NOMO-1 treated with dmso at 0.1 percent for 144 hours (cell line): ENCODE measurements around the gene BTBD8.

Experiments
- DNase-seq: peaks from one replicate; lab custom pipeline; 2025; ENCODE audit not compliant: unreplicated experiment; lab: John Stamatoyannopoulos, UW

The BTBD8 gene

DNA sequence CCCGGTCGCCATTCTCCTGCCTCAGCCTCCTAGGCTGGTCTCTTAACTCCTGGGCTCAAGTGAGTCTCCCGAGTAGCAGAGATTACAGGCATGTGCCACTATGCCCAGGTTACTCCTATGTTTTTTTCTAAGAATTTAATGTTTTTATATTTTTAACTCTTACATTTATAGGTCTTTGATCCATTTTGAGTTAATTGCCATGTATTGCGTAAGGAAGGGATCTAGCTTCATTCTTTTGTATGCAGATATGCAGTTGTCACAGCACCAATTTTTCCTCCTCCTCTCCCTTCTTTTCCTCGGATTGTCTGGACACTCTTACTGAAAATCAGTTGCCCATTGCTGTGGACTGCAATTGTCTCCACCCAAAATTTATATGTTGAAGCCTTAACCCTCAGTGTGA is 11.5 kb downstream of the BTBD8 start:
- DNase-seq = no peak

DNA sequence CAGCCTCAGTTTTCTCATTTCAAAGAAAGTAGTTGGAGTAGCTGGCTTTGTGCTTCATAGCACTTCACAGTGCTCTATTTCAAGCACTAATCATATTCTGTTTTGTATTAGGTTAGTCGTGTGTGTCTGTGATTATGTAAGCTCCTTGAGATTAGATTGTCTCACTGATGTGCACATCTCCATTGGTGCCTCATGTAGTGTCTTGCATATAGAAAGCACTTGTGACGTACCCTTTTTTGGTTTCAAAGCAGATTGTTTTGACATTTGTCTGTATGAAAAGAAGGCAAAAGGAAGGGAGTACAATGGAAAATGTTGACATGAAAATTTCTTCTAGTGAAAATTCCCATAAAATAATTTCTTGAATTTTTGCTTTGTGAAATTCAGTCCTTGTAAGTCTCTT is 13.9 kb downstream of the BTBD8 start:
- DNase-seq = no peak

DNA sequence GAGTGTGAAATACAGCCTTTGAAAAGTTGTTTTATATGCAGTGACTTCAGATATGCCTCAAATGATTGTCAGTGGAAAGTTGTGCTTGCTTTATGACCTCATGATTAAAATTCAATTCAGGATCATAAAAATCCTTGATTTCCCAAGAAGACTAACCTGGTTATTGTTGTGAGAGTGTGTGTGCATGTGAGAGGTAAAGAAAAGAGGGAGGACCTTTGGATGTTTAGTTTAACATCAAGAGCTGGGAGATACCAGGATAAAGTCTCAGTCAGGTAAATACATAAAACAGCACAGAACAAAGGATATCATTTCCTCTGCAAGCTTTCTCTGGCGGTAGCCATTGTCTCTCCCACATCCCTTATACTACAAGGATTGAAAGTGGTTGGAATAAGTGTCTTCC is 14.4 kb downstream of the BTBD8 start:
- no peak for DNase-seq

DNA sequence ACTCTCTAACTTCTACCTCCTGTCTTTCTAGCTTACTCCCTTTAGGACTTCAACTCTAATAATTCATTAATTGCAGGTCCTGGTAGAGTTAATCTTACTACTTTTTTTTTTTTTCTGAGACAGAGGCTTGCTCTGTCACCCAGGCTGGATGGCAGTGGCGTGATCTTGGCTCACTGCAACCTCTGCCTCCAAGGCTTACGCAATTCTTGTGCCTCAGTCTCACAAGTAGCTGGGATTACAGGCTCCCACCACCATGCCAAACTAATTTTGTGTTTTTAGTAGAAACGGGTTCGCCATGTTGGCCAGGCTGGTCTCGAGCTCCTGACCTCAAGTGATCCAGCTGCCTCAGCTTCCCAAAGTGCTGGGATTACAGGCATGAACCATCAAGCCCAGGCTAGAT is 15.7 kb downstream of the BTBD8 start:
- peak; percentile 15 for DNase-seq

DNA sequence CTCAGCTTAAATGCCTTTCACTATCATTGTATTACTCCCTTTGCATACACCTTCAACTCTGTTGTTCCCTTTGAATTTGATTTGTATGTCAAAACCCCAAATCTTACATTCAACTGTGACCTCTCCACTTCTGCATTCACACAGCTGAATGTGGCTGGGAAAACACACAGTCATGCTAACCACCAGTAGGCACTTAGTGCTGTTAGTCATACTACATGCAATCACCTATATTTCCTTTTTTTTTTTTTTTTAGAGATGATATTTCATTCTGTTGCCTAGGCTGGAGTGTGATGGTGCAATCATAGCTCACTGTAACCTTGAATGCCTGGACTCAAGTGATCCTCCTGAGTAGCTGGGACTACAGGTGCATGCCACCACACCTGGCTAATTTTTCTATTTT is 16.2 kb downstream of the BTBD8 start:
- peak; percentile 75 for DNase-seq

DNA sequence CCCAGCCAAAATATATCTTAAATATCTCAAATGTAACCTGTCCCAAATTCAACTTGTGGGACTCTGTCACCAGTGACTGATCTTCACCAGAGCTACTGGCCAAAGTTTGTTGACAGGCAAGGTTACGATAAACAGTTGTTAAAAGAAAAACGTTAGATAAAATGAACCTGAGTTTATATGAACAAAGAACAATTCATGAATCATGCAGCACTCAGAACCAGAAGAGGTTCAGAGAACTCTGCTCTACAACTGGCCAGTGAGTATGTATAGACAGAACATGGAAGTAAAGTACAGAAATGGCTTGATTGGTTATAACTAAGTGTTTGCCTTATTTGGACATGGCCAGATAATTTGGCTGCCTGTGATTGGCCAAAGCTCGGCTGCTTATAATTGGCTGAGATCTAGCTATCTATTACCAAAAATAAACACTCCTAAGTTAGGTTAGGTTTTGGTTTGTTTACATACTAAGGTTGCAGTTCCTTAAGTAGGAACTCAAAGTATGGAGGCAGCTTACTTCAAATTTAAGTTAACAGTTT is 25.5 kb downstream of the BTBD8 start:
- DNase-seq = no peak

DNA sequence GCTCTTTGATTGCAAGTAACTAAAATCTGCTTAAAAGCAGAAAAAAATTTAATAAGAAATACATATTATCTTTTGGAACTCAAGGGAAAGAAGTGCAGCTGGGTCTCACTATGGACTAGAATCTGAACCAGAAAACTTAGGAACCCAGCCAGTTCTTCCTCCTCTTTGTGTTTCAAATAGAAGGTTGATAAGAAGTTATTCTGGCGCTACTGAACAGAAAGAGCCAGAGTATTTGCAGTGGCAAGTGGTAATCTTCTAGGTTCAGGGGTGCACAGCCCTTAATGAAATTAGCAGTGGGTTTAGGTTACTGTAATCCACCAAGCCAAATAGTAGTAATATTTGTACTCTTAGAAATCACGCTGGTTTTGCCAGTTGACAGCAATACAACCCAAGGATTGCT is 28.5 kb downstream of the BTBD8 start:
- no peak for DNase-seq

DNA sequence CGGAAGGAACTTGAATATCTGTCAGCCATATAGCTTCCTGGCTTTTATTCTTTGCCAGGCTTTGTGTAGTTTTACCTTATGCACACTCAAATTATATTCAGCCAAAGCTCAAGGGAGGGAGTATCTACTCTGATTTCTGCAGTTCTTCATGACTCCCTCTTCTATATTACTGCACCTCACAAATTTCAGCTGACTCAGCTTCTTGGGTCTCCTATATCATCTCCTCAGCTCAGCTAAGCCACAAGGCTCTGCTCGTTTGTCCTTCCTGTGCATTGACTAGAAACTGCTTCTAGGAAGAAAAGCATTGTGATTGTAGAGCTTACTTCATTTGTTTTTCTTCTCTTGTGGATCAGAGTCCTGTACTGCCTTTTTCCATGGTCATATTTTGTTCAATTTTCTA is 37.4 kb downstream of the BTBD8 start:
- no peak for DNase-seq

DNA sequence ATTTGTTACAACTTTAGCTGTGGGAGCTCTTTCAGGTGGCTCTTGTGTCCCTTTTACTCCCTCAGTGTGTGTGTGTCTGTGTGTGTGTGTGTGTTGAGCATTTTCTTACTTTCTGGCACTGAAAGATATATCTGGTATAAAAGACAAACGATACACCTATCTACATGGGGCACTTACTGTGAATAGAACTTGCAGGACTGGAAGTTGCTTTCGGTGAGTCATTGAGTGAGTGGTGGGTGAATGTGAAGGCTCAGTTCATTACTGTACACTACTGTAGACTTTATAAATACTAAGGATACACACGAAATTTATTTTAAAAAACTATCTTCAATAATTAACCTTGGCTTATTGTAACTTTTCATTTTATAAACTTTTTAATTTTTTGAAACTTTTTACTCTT is 38.7 kb downstream of the BTBD8 start:
- DNase-seq = no peak

DNA sequence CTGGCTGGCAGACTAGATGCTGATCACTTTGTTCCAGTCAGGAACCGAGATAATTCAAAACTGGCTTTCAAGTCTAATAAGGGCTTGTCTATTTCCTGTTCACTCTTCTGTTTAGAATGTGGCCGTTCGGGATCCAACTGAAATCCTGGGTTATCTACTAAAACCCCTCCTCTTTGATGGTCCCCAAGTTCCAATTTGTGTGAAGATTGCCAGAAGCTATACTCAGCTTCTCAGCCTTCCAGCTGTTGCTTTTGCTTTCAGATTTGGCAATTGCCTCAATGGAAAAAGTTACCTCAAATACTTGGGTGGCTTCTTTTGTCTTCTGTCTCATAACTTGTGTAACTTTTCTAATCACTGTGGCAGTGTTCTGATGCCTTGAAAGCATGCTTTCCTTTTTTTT is 43.7 kb downstream of the BTBD8 start:
- DNase-seq = no peak

DNA sequence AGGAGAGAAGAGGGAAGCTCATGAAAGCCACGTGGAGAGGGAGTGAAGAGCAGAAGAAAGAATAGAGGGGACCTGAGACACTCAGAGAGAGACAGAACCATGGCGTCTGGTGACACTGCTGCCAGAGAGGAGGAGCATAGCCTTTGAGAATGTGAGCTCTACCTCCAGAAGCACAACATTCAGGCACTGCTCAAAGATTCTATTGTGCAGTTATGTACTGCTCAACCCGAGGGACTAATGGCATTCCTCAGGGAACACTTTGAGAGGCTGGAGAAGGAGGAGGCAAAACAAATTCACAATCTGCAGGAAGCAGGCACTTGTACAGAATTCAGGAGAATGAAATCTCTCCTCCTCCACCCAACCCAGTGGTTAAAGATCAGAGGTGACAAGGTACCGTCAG is 45.1 kb downstream of the BTBD8 start:
- DNase-seq = no peak

DNA sequence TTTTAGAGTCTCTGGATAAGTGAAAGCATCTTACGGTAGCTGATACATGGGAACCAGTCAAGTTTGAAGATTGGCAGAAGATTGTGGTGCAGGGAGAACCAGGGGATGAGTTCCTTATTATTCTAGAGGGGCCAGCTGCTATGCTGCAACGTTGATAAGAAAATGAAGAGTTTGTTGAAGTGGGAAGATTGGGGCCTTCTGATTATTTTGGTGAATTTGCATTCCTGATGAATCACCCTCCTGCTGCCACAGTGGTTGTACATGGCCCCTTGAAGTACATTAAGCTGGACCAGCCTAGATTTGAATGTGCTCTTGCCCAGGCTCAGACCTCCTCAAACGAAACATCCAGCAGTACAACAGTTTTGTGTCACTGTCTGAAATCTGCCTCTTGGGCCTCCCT is 45.9 kb downstream of the BTBD8 start:
- no peak for DNase-seq

DNA sequence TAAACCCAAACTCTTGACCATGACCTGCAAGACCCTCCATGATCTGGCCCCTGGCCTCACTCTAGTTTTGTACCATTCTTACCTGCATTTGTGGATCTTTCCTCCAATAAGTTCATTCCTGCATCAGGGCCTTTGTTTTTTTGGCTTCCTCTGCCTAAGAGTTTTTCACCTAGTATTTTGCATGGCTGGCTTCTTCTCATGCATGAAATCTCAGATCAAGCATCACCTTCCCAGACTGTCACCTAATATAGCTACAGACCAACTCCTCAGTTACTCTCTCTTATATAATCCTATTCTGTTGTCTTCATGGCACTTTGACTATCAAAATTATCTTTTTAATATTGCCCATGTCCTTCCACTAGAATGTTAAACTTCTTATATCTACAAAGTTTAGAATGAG is 54.2 kb downstream of the BTBD8 start:
- no peak for DNase-seq

DNA sequence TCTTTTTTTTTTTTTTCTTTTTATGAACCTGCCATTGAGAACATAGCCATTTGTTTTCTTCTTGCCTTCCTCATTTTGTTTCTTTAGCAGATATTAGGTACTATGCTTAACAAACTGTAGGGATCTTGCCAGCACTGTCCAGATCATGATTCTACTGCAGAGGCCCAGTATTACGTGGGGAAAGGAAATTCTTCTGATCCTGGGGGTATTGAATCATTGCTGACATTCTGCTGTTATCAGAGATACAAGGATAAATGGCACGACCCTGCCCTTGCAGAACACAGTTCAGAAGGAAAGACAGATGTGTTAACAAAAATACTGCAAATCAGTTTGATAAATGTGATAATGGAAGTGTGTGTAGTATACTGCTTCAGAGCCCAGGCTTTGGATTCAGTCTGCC is 56.2 kb downstream of the BTBD8 start:
- no peak for DNase-seq

DNA sequence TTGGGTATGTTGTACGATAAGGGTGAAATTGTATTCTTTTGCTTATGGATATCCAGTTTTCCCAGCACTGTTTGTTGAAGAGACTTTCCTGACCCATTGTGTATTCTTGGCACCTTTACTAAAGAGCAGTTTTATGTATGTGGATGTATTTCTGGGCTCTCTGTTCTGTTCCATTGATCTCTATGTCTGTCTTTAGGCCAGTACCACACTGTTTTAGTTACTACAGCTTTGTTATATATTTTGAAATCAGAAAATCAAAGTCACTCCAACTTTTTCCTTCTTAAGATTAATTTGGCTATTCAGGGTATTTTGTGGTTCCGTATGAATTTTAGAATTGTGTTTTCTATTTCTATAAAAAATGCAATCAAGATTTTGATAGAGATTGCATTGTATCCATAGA is 74.8 kb downstream of the BTBD8 start:
- no peak for DNase-seq

DNA sequence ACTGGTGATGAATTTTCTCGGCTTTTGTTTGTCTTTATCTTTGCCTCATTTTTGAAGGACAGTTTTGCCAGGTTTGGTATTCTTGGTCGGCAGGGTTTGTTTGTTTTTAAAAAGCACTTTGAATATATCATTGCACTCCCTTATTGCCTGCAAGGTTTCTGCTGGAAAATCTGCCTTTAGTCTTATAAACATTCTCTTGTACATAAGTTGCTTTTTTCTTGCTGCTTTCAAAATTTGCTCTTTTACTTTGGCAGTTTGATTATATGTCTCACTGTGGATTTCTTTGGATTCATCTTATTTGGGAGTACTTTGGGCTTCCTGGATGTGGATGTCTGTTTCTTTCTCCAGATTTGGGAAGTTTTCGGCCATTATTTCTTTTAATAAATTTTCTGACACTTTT is 79.4 kb downstream of the BTBD8 start:
- no peak for DNase-seq

DNA sequence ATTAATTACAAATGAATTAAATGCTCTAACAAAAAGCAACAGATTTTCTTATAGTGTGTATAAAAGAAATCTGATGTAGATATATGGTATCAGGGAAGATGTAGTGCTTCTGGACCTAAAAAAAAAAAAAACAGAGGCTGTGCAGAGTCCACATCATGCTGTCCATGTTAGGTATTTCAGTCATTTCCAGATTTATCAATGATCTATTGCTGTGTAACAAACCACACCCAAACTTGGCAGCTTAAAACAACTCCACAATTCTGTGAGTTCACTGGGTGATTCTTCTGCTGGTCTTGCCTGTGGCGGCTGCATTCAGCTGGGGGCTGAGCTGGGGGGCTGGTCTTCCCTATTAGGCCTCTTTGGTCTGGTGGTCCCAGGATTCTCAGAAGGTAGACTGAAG is 85.2 kb downstream of the BTBD8 start:
- no peak for DNase-seq

DNA sequence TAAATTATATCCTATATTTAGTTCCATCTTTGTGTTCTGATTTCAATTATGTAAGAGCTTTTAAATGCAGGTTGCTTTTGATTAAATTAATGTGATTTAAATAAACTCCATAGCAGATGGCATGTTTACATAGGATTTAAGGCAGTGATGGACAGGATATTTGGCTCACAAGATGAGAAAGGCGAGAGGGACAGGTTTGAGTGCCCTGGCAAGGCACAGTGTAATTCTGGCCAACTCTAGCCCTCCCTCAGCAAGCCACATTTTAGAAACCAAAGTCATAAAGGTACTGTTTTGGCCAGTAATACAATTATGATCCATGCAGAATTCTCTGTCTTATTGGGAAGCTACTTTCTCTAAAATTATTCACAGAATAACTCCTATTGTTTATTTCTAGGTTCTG is 87.0 kb downstream of the BTBD8 start:
- DNase-seq = no peak

DNA sequence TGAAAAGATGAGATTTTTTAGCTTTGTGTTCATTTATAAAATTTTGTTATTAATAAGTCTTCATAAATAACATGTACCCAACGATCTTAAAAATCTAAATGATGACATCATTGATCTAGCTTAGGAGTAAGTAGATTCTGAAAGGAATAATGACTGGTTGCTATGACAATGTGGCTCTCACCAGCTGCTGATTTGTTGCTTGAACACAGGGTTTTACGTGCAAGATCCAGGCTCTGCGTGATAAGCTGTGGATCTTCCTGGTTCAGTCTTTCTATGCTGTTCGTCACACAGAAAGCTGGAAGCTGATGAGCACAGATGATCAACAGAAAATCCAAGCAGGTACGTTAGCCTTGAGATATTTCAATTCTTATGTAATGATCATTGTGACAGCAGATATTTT is 88.5 kb downstream of the BTBD8 start:
- no peak for DNase-seq

DNA sequence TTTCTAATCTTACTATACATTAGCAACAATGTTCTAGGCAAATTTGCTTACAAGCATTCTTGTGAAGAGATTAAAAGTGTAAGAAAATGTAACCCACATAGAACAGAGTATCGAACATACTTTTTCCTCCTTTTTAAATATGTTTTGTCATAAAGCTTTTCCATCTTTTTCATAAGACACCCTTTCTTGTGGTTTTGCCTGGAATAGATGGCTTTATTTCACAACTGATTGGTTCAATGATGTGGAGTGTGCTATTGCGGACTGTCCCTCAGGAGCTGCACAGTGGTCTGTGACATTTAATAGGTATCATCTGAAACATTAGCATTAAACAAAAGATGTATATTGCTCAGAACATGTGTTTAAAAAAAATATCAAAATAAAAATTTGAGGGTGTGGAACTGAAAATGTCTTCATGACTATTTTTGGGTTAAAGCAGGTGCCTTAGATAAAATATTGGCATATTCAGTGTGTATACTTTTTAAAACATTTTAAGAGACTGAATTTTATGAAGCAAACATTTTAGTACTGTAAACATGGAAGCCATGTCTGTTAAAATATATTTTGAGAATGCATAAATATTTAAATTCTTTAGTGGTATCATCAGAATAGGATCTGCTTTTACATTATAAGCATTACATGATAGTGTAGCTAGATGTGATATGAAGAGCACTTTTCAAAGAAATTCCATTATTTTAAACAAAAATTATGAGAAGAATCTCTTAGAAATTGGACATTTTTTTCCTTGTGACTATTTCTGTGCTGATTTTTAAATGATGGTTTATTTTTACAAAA is 89.3 kb downstream of the BTBD8 start:
- DNase-seq = no peak

DNA sequence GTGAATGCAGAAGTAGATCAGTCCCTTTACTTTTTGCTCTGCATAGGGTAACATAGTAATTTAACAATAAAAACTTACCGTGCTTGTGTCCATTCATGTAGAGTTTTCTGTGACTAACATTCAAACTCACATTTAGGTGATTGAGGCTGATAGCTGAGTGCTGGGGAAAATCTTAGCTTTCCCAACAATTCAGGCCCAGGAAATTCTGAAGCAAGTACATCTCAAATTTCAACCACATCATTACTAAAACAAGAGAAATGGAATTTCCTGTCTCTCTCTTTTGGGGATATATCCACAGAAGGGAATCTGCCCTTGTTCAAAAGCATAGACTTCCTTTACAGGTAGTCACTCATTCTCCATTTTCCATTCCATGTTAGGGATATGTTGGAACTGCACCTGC is 104.5 kb downstream of the BTBD8 start:
- no peak for DNase-seq

DNA sequence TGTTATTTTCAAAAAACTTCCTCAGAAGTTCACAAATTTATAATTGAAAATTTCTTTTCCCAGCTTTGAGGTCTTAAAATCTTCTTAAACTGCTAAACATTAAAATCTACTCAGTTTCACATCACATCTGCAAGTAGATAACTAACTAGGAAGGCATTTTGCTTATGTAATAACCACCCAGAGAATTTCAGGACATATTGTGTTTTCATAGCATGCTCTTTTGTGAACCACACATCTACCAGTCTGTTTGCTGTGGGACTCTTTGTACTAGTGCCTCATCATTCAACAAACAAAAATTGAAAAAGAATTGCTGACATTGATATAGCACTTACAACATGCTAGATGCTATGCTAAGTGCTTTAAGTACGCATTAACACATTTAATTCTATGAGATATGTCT is 105.9 kb downstream of the BTBD8 start:
- DNase-seq = no peak
